GM19043 (cell line): Measurements from ENCODE around the gene TIPARP.

ENCODE experiments used
- ATAC-seq: cut with Tn5 transposase; IDR thresholded peaks from one replicate; pipeline ENCODE4 v1.9.1; 2021; ENCODE audit warnings: low read depth; ENCODE audit not compliant: unreplicated experiment

TIPARP gene

GRCh38 chr3:156675830-156676767, 1.7 kb downstream of the TIPARP start:
- ATAC-seq, result no peak

- no peak for ATAC-seq
Measured at GRCh38 chr3:156676768-156677479, 2.5 kb downstream of the TIPARP start.

DNA sequence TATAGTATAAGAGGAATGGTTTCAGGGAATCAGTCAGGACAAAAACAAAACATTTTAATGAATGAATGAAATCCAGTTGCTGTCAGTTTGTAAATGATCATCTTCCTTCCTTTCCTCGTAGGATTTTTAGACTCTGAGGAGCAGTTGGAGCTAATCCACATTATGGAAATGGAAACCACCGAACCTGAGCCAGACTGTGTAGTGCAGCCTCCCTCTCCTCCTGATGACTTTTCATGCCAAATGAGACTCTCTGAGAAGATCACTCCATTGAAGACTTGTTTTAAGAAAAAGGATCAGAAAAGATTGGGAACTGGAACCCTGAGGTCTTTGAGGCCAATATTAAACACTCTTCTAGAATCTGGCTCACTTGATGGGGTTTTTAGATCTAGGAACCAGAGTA, 3.1 kb downstream of the TIPARP start:
- no peak for ATAC-seq

- no peak for ATAC-seq
Measured at GRCh38 chr3:156678197-156678596, 3.8 kb downstream of the TIPARP start.

- no peak for ATAC-seq
Measured at GRCh38 chr3:156680243-156680914, 6.0 kb downstream of the TIPARP start.

GRCh38 chr3:156681002-156681401, 6.6 kb downstream of the TIPARP start:
- peak; percentile 70 for ATAC-seq

DNA sequence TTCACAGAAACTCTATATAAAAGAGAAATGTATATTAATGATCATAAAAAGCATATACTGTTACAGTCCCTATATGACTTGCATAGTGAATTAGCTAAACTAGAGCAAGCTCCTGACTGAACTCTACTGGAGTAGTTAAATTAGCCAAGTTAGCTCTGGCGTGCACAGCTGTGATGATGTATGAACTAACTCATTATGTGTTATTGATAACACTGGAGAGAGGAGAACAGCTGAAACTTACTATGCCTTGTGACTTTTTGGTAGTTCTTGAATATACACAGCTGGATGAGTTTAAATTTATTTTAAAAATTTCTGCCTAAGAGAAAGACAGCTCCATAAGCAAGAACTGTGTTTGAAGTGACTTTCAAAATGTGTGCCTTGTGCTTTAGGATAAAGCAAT, 8.1 kb downstream of the TIPARP start:
- no peak for ATAC-seq

- no peak for ATAC-seq
Measured at GRCh38 chr3:156682963-156683362, 8.6 kb downstream of the TIPARP start.

DNA sequence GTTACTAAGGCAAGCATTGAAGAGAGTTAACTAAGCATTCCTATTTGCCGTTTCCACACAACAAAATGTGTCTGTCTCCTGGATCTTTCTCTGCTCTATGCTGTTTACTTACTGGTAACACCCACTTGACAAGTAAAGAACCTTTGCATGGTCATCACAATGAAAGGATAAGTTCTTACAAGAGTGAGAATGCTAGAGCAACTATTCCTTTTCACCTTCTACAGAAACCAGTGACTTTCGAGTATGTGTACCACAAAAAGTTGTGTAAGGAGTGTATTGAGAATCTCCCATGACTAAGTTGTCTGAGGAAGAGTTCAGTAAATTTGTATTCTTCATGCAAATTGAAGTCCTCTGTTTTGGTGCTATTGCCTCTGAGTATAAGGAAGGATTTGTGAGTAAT, 10.8 kb downstream of the TIPARP start:
- ATAC-seq, result no peak

DNA sequence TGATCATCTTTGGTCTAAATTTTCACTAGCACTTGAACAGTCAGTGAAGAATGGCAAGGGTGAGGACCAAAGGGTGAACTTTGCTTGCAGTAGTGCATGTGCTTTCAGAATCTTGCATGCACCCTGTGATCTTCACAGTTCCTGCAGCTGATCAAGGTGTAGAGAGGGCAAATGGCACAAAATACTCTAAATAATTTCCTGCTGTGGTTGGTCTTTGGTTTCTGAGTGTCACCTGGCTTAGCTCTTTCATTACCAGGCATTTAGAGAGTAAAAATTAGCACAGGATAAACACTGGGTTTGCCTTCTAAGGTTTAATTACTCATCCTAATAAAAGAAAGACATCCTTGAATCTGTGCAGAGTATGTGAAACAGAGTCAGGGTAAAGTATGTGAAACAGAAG, 11.4 kb downstream of the TIPARP start:
- ATAC-seq, result no peak

- peak; percentile 38 for ATAC-seq
Measured at GRCh38 chr3:156687023-156687422, 12.6 kb downstream of the TIPARP start.

GRCh38 chr3:156688632-156689452, 14.5 kb downstream of the TIPARP start:
- ATAC-seq, result no peak

DNA sequence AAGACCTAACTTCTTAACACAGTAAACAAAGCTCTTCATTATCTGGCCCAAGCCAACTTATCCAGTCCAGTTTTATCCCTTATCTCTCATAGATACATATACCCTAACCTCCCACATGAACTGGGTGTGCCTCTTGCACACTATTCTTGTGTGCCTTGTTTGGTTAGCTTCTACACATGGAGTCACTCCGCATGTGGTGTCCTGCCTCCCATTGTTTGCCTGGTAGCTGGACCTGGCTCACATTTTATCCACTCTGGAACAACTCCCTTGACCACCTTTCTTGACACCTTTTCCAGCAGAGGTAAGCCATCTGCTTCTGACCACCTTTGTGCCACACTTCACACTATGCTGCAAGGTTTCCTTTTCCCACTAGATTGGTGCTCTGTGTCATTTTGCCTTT, 15.2 kb downstream of the TIPARP start:
- ATAC-seq, result no peak

DNA sequence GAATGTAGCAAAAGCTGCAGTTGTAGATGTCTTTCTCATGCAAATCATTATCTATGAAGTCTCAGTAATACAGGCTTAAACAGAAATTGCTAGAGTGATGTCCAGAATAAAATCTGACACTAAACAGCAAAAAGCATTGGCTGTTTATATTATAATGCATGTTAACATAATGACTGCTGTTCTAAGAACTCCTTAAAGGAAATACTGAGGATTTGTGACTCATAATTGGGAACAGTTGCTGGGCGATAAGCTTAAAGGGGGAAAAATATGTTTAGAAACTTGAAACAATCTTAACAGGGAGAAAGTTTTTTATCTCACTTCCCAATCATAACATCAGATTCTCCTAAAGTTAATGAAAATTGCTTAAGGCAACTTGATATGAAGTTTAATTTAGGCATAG, 17.5 kb downstream of the TIPARP start:
- ATAC-seq, result no peak

DNA sequence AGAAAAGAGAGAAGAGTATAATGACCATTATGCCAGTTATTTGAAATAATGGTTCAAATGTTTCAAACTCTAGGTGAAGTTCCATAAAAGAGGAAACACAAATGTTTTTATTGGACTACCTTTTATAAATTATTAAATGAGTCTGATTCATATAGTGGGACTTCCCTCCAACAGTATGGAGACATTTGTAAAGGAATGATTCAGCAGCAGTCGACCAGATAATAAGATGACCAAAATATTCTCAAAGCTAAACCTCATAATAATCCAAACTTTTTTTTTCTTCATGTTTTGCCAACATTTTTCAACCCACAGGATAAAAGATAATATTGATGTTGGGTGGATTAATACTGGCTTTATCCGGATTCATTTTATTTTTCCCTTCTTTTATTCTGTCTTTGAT, 18.8 kb downstream of the TIPARP start:
- ATAC-seq, result no peak

GRCh38 chr3:156694536-156694935, 20.1 kb downstream of the TIPARP start:
- ATAC-seq, result no peak

GRCh38 chr3:156702367-156702766, 28.0 kb downstream of the TIPARP start:
- no peak for ATAC-seq

- ATAC-seq, result no peak
Measured at GRCh38 chr3:156704370-156705036, 30.1 kb downstream of the TIPARP start.

- ATAC-seq, result peak; percentile 77
Measured at GRCh38 chr3:156705761-156706616, 31.6 kb downstream of the TIPARP start.
